ENCODE measurements around the gene TP53AIP1. TPM values are rescaled to one million over a fixed set of nuclear protein-coding genes. Genes with fewer than 3 reads are reported as not detected.
A peak's percentile ranks its signal among the peaks of the same experiment; 100 is the strongest.

TP53AIP1 gene
- total and polyA plus RNA-seq, 9 of the 15 experiments (the other 6 are each of a cell fraction or from before 2014, with no cell fraction given), result not detected

GRCh38 chr11:128905345-128906184, 37.1 kb downstream of the TP53AIP1 start:
- Histone ChIP-seq H3K79me2 (ENCODE audit: control insufficient read depth, insufficient read depth, low read length) (no peaks in the 10 kb centered on the region), H3K4me2 (ENCODE audit: insufficient read depth, low read length) (no peak overlapping the region), H2AFZ (ENCODE audit: low read depth, low read length) (no peak overlapping the region), H3K9ac (ENCODE audit: insufficient read depth in 1 of 2, low read depth in 2 of 2, low read length in 2 of 2) (no peak overlapping the region), H3K9me1 (ENCODE audit: control insufficient read depth, insufficient read depth, low read length) (no peaks in the 10 kb centered on the region), H3K4me3 (no peak overlapping the region), H3K27ac (ENCODE audit: extremely low read depth, low read depth, low read length) (no peak overlapping the region), H4K20me1 (replicated peaks; ENCODE audit: control insufficient read depth, insufficient read depth, low read length) (no peaks in the 10 kb centered on the region; the same call in 1 of the 2 replicates), H3K36me3 (ENCODE audit: control insufficient read depth, insufficient read depth, low read length) (no peaks in the 10 kb centered on the region), H3K4me1 (replicated peaks in 1 of 2; ENCODE audit: control insufficient read depth in 2 of 2, insufficient read depth in 2 of 2, low read length in 2 of 2) (0 out of 5 replicates have a peak, but pooled peaks cover 0 to 4% of the 10 kb centered on the region in 2 experiments), H3K27me3 (ENCODE audit: control insufficient read depth in 2 of 2, insufficient read depth in 2 of 2, low read length in 2 of 2) (peaks cover 11 to 36% of the 10 kb centered on the region in 2 experiments), H3K9me3 (replicated peaks; ENCODE audit: control insufficient read depth, insufficient read depth, low read depth, low read length) (no peaks in the 10 kb centered on the region)
- TF ChIP-seq VEZF1 (CRISPR knock-in tag; IDR thresholded peaks at IDR 0.05) (peak; percentile 59), ZNF384 (IDR thresholded peaks at IDR 0.05; ENCODE audit: low read depth, low read length) (no peak), ZNF398 (CRISPR knock-in tag; IDR thresholded peaks at IDR 0.05) (no peak), GABPB2 (CRISPR knock-in tag; conservative IDR thresholded peaks at IDR 0.05) (no peak), ZNF316 (IDR thresholded peaks at IDR 0.05) (no peak), PKNOX1 (IDR thresholded peaks at IDR 0.05) (no peak), CTCF (IDR thresholded peaks at IDR 0.05 in 2 of 3, conservative IDR thresholded peaks at IDR 0.05 in 1 of 3; ENCODE audit: insufficient read depth in 2 of 3, low read depth in 1 of 3, low read length in 3 of 3) (peak; percentile 13 to 16 (median 14); a peak in 1 of 6 replicates)
- in situ Hi-C loops (cut with MboI), result no loop called here
- FAIRE-seq (no peak), ATAC-seq (peak; percentile 85), DNase-seq (ENCODE audit: extremely low read depth in 1 of 4, low spot score in 3 of 4) (peak; percentile 15 to 63 (median 59))
- CTCF ChIA-PET (ENCODE audit: low intra/inter-chr PET ratio), result no interaction called here
- POLR2A ChIA-PET, result no interaction called here
- 10% methylated on average over 13 of the region's 45 CpGs for WGBS (ENCODE audit: insufficient coverage, low coverage, missing lambda C conversion rate)
- intact Hi-C loops (cut with micrococcal nuclease), result no loop called here
- no TSS peak for BruUV-seq (replicated peaks)

Measured in K562 (cell line).